GM21367 (cell line): ENCODE data around the gene DDX27.

ENCODE experiments used
- ATAC-seq: cut with Tn5 transposase; IDR thresholded peaks from one replicate; pipeline ENCODE4 v1.9.1; 2021; ENCODE audit not compliant: unreplicated experiment

The DDX27 gene

DNA sequence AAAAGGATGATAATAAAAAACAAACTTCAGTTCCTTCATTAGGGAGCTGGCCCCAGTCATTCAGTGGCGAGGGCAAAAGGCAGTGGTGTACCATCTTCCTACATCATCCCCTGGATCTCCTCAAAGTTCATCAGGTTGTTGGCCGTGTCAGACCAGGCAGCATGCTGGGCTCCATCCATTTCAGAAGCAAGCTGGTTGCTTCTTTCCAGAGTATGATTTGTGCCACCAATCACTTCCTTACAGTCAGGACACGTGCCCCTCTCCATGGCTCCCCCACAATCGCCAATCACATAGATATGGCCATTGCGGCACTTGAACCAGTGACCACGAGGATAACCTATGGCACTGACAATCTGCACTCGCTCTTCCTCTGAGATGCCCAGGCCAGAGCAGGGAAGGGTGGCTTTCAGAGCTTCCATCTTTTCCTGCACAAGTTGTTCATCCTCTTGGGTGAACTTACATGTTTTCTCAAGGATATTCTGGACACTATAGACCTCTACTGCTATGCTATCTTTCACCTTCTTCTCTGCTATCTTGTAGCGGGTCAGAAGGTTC lies 28.0 kb downstream of the DDX27 start:
- ATAC-seq = no peak

DNA sequence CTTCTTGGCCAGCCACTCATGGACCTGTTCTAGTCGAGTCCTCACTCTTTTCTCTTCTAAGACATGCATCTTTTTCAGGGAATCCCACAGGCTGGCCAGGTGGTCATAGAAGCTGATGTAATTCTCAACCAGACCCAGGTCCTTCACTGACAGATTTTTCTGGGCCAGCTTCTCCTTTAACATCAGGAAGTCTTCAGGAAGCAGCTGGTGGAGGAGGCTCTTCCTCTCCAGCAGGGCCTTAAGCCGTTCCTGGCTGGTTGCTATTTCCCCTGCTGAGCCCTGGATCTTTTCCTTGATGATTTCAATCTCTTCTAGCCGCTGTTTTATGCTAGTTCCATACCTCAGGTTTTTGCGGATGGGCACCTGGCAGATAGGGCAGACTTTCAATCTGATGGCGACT lies 28.6 kb downstream of the DDX27 start:
- no peak for ATAC-seq

DNA sequence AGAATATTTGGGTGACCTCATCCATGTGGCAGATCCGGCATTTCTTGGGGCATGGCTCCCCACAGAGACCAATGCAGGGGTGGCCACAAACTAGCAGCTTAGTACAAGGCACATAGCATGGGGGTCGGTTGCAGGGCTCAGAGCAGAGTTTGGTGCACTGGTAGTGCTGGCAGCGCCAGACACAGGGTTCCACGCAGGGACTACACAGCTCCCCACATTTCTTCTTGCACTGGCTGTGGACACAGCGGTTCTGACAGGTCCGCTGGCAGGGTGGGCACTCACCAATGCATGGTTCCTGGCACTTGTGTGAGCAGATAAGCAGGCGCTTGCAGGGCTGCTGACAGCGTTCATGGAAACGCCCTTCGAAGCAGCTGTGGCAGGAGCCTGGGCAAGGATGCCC lies 29.1 kb downstream of the DDX27 start:
- no peak for ATAC-seq

DNA sequence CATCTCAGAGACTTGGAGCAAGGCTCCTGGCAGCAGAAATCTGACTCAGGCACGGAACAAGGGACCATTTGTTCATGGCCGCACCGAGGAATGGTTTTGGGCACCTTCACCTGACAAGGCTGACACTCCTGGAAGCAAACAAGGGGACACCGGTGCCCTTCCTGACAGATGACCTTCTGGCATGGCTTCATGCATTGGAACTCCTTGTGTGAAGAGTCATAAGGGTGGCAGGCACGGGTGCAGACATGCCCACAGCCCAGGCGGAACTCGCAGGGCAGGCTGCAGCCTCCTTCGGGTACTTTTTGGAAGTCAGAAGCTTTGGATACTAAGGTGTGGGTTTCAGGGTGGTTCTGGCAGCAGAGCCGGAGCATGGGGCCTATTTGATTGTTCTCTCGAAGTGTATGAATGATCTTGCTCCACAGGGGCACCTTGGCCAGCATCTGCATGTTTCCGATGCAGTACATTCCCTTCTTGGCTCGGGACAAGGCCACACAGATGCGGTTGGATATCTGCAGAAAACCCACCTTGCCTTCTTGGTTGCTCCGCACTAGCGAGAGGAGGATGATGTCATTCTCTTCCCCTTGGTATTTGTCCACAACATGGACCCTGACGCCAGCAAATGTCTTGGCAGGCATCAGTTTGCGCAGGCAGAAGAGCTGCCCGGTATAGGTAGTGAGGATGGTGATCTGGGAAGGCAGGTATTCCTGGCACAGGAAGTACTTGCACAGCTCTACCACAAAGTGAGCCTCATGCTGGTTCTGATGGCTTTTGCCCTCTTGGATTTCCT lies 29.9 kb downstream of the DDX27 start:
- no peak for ATAC-seq

DNA sequence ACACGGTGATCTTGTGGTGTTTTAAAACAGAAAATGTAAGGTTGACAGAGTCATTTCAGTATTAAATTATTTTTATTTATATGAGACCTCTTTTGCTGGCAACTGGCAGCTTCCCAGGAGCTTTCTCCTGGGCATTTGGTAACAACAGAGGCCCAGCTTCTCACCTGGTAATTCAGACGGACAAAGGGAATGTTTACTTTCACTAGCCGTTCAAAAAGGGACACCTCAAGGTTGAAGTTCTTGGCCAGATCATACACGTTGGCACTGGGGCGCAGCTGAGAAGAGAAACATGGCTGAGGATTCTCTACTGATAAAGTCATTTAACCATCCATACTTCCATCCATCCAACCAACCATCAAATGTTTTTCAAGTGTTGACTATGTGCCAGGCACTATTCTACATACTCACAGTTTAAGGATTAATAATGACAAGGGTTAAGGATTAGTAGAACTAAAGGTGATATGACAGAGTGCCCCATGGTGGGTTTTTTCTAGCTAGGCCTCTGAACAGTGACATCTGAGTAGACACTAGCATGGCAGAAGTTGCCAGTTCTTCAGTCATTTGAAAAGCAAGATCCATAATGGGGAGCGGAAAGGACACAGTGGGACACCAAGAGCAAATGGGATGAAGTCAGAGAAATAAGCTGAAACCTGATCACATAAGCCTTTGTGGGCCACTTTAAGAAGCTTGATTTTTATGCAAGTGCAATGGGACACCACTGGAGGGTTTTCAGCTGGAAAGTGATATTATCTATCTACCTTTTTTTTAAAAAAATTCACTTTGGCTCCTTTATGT lies 33.5 kb downstream of the DDX27 start:
- ATAC-seq = no peak

DNA sequence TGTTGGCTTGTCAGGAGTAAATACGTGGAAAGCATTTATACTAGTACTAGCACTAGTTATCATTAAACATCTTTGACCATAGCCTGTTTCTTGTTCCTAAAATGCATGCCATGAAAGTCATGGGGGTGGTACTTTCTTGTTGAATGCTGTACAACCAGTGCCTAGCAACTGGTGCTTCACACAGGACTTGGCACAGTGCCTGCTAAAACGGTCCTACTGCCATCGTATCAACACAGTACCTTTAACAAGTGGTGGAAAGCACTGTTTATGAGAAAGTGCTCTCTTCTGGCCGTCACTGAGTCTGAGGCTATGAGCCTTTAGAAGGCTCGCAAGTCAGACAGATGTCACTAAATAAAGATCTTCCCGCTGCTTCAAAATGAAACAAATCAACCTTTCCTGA lies 37.0 kb downstream of the DDX27 start:
- no peak for ATAC-seq

DNA sequence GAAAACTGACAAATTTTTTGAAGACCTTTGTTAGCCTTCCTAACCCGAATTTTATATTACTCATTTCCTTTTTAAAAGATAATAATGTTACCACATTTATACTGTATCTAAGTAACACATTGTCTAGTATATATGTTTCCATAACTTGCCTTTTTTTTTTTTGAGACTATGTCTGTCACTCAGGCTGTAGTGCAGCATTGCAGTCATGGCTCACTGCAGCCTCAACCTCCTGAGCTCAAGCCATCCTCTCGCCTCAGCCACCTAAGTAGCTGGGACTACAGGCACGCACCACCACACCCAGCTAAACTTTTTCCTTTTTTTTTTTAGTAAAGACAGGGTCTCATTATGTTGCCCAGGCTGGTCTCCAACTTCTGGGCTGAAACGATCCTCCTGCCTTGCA lies 40.1 kb downstream of the DDX27 start:
- ATAC-seq = no peak

DNA sequence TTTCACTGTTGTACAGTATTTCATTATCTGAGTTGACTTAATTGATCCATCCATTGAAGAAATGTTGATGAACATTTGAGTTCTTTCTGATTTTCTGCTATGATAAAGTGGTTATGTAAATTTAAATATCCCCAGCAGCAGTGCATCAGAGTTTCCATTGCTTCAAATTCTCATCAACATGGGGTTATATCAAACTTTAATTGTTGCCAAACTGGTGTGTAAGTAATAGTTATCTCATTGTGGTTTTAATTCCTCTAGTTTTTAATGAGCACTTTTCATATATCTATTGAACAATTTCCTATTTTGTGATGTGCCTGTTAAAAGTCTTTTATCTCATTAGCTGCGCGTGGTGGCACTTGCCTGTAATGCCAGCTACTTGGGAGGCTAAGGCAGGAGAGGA lies 40.6 kb downstream of the DDX27 start:
- ATAC-seq = no peak

DNA sequence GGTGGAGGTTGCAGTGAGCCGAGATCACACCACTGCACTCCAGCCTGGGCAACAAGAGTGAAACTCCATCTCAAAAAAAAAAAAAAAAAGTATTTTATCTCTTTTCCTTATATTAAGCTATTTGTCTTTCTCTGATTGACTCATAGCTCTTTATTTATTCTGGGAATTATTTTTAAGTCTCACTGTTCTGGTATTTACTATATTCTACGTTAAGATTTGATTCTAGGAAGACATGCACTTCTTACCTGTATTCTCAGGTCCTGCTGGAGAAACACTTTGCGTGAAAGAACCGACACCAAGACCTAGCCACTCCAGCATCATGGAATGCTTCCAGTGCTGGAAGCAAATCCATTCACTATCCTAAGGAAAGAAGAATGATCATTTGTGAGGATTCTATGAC lies 41.0 kb downstream of the DDX27 start:
- ATAC-seq = no peak

DNA sequence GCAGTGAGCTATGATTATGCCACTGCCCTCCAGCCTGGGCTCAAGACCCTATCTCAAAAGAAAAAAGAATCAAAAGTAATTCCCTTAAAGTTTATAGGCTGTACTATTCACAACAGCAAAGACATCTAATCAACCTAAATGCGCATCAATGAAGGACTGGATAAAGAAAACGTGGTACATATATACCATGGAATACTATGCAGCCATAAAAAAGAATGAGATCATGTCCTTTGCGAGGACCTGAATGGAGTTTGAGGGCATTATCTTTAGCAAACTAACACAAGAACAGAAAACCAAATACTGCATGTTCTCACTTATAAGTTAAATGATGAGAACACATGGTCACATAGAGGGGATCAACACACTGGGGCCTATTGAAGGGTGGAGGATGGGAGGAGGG lies 42.0 kb downstream of the DDX27 start:
- ATAC-seq = no peak

DNA sequence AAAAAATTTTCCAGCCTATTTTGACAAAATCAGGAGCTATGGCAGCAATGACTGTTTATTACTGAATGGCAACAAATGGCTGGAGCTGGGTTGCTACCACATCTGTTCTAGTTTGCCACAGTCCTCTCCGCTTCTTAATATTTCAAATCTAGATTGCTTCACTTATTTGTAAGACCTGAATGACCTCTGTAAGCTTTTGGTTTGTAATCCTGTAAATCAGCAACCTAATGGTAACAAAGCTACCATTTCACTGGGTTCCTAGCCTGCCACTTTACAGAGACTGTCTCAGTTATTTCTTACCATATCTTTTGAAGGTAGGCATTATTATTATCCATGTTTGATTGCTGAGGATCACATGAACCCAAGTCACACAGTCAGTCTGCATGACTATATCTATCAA lies 43.2 kb downstream of the DDX27 start:
- ATAC-seq = no peak

DNA sequence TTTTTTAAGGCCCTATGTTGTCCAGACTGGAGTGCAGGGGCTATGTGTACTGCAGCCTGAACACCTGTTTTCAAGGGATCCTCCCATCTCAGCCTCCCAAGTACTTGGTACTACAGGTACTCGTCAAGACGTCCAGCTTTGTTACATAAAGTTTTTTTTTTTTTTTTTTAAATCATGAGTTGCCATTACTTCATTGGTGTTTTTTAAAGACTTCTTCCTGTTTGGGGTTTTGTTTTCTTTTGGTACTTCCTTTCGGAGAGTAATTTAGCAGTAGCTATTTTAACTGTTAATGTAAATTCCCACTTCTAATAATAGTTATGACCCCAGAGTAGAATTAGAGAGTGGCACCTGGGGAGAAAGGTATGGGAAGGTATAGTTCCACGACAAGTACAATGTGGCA lies 48.1 kb downstream of the DDX27 start:
- no peak for ATAC-seq

DNA sequence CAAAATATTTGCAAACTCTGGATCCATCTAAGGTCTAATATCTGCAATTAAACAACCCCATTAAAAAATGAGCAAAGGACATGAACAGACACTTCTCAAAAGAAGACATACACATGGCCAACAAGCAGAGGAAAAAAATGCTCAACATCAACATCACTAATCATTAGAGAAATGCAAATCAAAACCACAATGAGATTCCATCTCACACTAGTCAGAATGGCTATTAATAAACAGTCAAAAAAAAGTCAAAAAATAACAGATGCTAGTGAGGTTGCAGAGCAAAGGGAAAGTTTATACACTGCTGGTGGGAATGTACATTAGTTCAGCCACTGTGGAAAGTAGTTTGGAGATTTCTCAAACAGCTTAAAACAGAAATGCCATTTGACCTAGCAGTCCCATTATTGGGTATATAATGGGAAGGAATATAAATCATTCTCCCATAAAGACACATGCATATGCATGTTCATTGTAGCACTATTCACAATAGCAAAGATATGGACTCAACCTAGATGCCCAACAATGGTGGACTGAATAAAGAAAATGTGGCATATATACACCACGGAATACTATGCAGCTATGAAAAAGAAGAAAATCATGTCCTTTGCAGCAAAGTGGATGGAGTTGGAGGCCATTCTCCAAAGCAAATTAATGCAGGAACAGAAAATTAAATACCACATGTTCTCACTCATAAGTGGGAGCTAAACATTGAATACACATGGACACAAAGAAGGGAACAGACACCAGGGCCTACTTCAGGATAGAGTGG lies 49.6 kb downstream of the DDX27 start:
- ATAC-seq = no peak

DNA sequence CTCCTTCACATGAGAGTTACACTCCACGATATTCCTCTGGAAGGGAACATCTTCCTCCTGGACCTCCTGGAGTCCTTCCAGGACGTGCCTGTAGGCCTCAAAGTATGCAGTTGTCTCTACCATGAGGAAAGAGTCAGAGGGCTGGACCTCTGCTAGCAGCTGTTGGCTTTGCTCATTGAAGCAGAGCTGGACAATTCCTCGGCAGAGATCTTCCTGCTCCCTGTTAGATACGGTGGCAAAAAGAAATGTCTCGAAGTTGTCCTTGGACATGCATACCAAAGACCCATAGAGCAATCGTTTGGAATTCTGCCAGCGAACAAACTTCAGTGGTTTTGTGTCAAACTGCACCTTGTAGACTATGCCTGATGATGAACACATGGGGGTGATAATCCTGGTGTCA lies 51.0 kb downstream of the DDX27 start:
- no peak for ATAC-seq

DNA sequence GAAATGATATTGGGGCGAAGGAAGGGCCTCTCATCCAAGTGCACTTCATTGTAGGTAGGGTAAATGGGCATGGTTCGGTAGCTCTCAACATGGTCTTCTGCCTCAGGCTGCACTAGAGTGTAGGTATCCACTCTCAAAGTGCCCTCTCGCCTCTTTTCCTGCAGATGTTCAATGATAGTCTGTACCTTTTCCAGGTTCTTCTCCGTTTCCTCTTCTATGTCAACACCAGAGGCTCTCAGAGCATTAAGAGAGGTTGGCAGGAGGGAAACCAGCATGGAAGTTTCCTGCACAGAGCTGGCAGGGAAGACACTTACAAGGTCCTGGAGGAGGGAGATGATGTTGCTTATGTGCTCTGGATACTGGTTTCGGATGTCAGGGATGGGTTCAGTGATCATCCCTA lies 51.5 kb downstream of the DDX27 start:
- ATAC-seq = no peak

DNA sequence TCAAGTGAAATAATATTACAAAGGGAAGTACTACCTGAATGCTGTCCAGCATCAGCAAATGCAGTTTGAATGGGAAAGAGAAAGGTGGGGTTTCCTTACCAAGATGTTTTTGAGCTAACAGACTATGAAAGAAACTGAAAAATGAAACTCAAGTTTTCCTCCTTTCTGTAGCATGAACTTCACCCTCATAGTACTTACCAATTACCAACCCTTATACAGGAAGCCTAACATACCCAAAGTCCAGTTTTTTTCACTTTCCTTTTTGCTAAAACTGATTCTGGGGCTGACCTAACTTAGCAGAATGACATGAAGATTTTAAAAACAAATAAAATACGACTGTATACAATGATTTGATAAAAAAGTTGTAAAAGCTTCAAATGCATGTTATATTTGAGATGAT lies 53.4 kb downstream of the DDX27 start:
- no peak for ATAC-seq

DNA sequence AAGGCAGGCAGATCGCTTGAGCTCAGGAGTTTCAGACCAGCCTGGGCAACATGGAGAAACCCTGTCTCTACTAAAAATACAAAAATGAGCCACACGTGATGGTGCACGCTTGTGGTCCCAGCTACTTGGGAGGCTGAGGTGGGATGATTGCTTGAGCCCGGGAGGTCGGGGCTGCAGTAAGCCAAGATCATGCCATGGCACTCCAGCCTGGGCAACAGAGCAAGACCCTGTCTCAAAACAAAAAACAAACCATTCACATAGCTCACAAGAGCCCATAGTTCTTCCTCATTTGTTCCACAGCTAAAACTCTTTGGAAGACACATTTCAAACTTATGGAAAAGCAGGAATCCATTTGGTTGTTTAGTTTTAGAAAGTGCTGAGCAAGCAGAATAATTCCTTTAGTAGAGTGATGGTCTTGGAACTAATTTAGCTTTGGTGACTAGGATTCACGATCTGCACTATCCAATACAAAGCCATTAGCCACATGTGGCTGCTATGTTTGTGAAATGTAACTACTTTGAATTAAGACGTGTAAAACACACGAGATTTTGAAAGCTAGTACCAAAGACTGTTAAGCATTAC lies 54.6 kb downstream of the DDX27 start:
- no peak for ATAC-seq

DNA sequence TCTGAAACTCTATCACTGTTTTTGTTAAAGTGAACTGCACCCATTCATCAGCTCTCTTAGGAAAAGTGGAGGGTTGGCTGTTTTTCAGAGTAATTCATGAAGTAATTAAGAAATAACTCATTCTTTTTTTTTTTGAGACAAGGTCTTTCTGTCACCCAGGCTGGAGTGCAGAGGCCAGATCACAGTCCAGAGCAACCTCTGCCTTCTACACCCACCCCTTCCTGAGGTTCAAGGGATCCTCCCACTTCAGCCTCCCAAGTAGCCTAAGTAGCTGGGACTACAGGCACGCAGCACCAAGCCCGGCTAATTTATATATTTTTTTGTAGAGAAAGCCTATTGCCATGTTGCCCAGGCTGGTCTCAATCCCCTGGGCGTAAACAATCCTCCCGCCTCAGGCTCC lies 56.0 kb downstream of the DDX27 start:
- ATAC-seq = no peak

DNA sequence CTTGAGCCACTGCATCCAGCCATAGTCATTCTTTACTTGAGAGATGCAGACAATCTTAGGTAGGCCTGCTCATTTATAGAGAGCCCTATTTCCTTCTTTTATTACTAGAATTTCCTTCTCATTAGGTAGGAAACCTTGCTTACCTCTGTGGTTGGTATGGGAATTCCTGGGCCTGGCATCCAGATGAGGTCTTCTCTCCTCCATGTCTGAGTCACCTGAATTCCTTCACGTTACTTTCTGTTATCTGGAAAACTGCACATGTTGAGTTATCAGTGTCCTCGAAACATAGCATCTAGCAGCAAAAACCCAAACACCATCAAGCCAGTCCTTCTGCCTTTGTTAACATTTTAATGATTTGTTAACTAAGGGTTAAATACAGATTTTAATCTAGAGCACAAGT lies 56.4 kb downstream of the DDX27 start:
- no peak for ATAC-seq

DNA sequence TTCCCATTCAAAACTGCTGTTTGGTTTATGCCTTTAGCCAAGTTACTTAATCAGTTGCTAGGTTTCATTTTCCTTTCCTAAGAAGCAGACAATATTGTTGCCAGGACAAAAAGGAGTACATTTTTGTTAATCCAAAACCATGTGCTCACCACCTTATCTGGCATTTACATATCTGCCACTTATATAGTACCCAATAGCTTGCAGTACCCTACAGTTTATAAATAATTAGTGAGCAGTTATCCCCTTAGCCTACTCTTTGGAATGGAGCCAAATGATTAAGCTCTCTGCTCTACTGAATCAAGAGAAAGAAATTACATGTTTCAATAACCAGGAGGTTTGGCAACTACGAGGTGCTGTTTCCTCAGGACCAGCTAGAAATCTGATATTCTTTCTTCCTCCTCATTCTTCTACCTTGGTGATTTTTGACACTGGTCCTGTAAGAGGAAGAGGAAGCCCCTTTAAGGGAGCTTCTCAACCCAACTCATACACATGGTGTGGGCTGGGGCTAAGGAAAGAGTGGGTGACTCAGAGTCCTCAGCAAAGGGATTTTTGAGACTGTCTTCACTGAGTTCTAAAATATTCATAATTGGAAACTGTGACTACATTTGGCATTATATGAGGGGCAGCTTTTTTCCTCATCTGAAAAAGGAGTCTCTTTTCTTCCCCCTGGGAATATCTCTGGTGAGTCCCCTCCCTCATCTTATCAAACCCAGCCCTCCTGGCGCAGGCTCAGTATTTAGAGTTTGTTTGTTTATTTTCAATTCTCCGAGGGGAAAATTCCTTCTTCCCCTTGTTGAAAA lies 57.1 kb downstream of the DDX27 start:
- ATAC-seq = no peak
